Naive thymus-derived CD8-positive, alpha-beta T cell (primary cell): ENCODE measurements around the gene PABPC1L. TPM values are rescaled to one million over a fixed set of nuclear protein-coding genes. Genes with fewer than 3 reads are reported as not detected.

ENCODE experiments used
- ATAC-seq, 2 donors: fragments of 150-1000 bp; cut with Tn5 transposase in 1 of 2; sonication (Bioruptor Pico), chemical (Tn5 transposase) in 1 of 2; 1 replicate in 1 of 2; 2 replicates in 1 of 2; pipeline ENCODE4 v1.10.0; 2021; ENCODE audit warnings: mild to moderate bottlenecking in 2 of 2, moderate library complexity in 2 of 2
- POLR2A ChIA-PET: fragments of 350-600 bp; sonication (Branson Sonifier 250); formaldehyde crosslinking; loops from one replicate; lab custom pipeline; 2021; ENCODE audit warnings: antibody characterized with exemption; lab: Charles Lee
- DNase-seq, 10 donors: peaks; one replicate each; pipeline versions ENCODE4 v3.0.0 to v3.0.0-alpha.2; 2020 to 2022
- H3K27ac Mint-ChIP-seq, 10 donors: one replicate each; pipeline ENCODE4 v1.8.0; 2020 to 2022; ENCODE audit warnings: mild to moderate bottlenecking in 10 of 10, mixed read lengths in 10 of 10, moderate library complexity in 4 of 10, inconsistent platforms in 1 of 10
- H3K27me3 Mint-ChIP-seq, 5 donors: one replicate each; pipeline ENCODE4 v1.8.0; 2021 to 2022; ENCODE audit warnings: mixed read lengths in 5 of 5
- H3K36me3 Mint-ChIP-seq, 3 donors: one replicate each; pipeline ENCODE4 v1.8.0; 2020 to 2022; ENCODE audit warnings: mixed read lengths in 3 of 3, mild to moderate bottlenecking in 2 of 3, inconsistent platforms in 1 of 3
- H3K4me1 Mint-ChIP-seq, 4 donors: one replicate each; pipeline ENCODE4 v1.8.0; 2021 to 2022; ENCODE audit warnings: mixed read lengths in 4 of 4
- H3K4me3 Mint-ChIP-seq, 10 donors: one replicate each; pipeline ENCODE4 v1.8.0; 2020 to 2022; ENCODE audit warnings: mild to moderate bottlenecking in 10 of 10, mixed read lengths in 10 of 10, moderate library complexity in 6 of 10, inconsistent platforms in 1 of 10
- H3K9me3 Mint-ChIP-seq, 9 donors: one replicate each; pipeline ENCODE4 v1.8.0; 2020 to 2022; ENCODE audit warnings: mixed read lengths in 9 of 9, mild to moderate bottlenecking in 3 of 9, inconsistent platforms in 1 of 9, moderate library complexity in 1 of 9
- polyA plus RNA-seq, 3 donors: library from polyadenylated mRNA; unstranded; fragments of 300-500 nt; fragmentation: Illumina TruSeq; gene quantifications; one replicate each; pipeline ENCODE4 v1.2.3, GENCODE V29; 2021
- total RNA-seq, 8 experiments: library from RNA in 2 of 8; stranded (reverse) in 2 of 8; gene quantifications; one replicate each; pipeline ENCODE4 v1.2.3 and lab custom pipeline; 2021 to 2026

The PABPC1L gene
- total and polyA plus RNA-seq, 5 experiments from 2014 or later: 0.28 to 63.4 (median 0.74) TPM

GRCh38 chr20:44928595-44928994, 18.7 kb downstream of the PABPC1L start:
- H3K9me3 Mint-ChIP-seq: no peaks in the 10 kb centered on the region
- no peak overlapping the region for H3K4me3 Mint-ChIP-seq
- POLR2A ChIA-PET: interaction anchor here (0.7 kb wide), 1 partner anchor 168 kb away, joined by 7 read pairs; no protein-coding TSS in a partner anchor
- DNase-seq: no peak
- peak overlapping the region in 1 of 10 donors; percentile 27 for H3K27ac Mint-ChIP-seq
- H3K4me1 Mint-ChIP-seq: peaks cover 0 to 1% (median 0%) of the 10 kb centered on the region in 4 donors
- peaks cover 0 to 36% (median 14%) of the 10 kb centered on the region in 3 donors for H3K36me3 Mint-ChIP-seq
- no peak for ATAC-seq
- no peaks in the 10 kb centered on the region for H3K27me3 Mint-ChIP-seq

- no peaks in the 10 kb centered on the region for H3K9me3 Mint-ChIP-seq
- no peak for DNase-seq
- POLR2A ChIA-PET: interaction anchor here (0.5 kb wide), 1 partner anchor 17 kb away, joined by 6 read pairs; no protein-coding TSS in a partner anchor
- no peak overlapping the region for H3K4me3 Mint-ChIP-seq
- ATAC-seq: no peak
- H3K4me1 Mint-ChIP-seq: peaks cover 0 to 1% (median 0%) of the 10 kb centered on the region in 4 donors
- H3K27me3 Mint-ChIP-seq: no peaks in the 10 kb centered on the region
- peak overlapping the region in 2 of 10 donors; percentile 48 to 75 for H3K27ac Mint-ChIP-seq
- peaks cover 0 to 27% (median 13%) of the 10 kb centered on the region in 3 donors for H3K36me3 Mint-ChIP-seq
Observed at GRCh38 chr20:44930517-44931168, 20.8 kb downstream of the PABPC1L start.

- POLR2A ChIA-PET: interaction anchor here (0.6 kb wide), 1 partner anchor 44 kb away, joined by 3 read pairs; no protein-coding TSS in a partner anchor
- no peak overlapping the region for H3K4me3 Mint-ChIP-seq
- no peak for ATAC-seq
Observed at GRCh38 chr20:44931911-44932310, 22.1 kb downstream of the PABPC1L start.

GRCh38 chr20:44932916-44933315, 23.1 kb downstream of the PABPC1L start:
- Mint-ChIP-seq H3K4me1 (peaks cover 0 to 1% (median 0%) of the 10 kb centered on the region in 4 donors), H3K4me3 (no peak overlapping the region), H3K27me3 (no peaks in the 10 kb centered on the region), H3K9me3 (no peaks in the 10 kb centered on the region), H3K27ac (peak overlapping the region in 1 of 10 donors; percentile 37), H3K36me3 (peaks cover 0 to 44% (median 17%) of the 10 kb centered on the region in 3 donors)
- DNase-seq (no peak), ATAC-seq (no peak)
- POLR2A ChIA-PET: interaction anchor here (0.8 to 1.0 kb wide), 2 partner anchors 8 to 64 kb away, joined by 3 to 4 read pairs; no protein-coding TSS in a partner anchor

More at GRCh38 chr20:44931911-44932310, 22.1 kb downstream of the PABPC1L start:
- Mint-ChIP-seq H3K27ac (no peak overlapping the region), H3K4me1 (peaks cover 0 to 1% (median 0%) of the 10 kb centered on the region in 4 donors), H3K27me3 (no peaks in the 10 kb centered on the region), H3K36me3 (peaks cover 0 to 37% (median 17%) of the 10 kb centered on the region in 3 donors), H3K9me3 (no peaks in the 10 kb centered on the region)
- no peak for DNase-seq

GRCh38 chr20:44936510-44936909, 26.6 kb downstream of the PABPC1L start:
- ATAC-seq (no peak), DNase-seq (no peak)
- POLR2A ChIA-PET: no interaction called here
- H3K27me3 Mint-ChIP-seq: no peaks in the 10 kb centered on the region
- H3K27ac Mint-ChIP-seq: no peak overlapping the region
- H3K4me3 Mint-ChIP-seq: no peak overlapping the region
- H3K4me1 Mint-ChIP-seq: peaks cover 0 to under 1% (median 0%) of the 10 kb centered on the region in 4 donors
- no peaks in the 10 kb centered on the region for H3K9me3 Mint-ChIP-seq
- H3K36me3 Mint-ChIP-seq: peaks cover 0 to 59% (median 12%) of the 10 kb centered on the region in 3 donors

GRCh38 chr20:44938637-44939036, 28.8 kb downstream of the PABPC1L start:
- DNase-seq (no peak), ATAC-seq (no peak)
- peaks cover 0 to 69% (median 11%) of the 10 kb centered on the region in 3 donors for H3K36me3 Mint-ChIP-seq
- POLR2A ChIA-PET: interaction anchor here (1.3 kb wide), 1 partner anchor 13 kb away, joined by 3 read pairs; no protein-coding TSS in a partner anchor
- peaks cover 0 to 6% (median 0%) of the 10 kb centered on the region in 4 donors for H3K4me1 Mint-ChIP-seq
- H3K27me3 Mint-ChIP-seq: no peaks in the 10 kb centered on the region
- peak overlapping the region in 3 of 10 donors; percentile 61 to 89 (median 76) for H3K27ac Mint-ChIP-seq
- H3K9me3 Mint-ChIP-seq: no peaks in the 10 kb centered on the region
- H3K4me3 Mint-ChIP-seq: no peak overlapping the region

GRCh38 chr20:44941120-44941691, 31.3 kb downstream of the PABPC1L start:
- H3K27ac Mint-ChIP-seq: peak overlapping the region in 5 of 10 donors; percentile 18 to 84 (median 47)
- H3K9me3 Mint-ChIP-seq: no peaks in the 10 kb centered on the region
- peaks cover 0 to 82% (median 8%) of the 10 kb centered on the region in 3 donors for H3K36me3 Mint-ChIP-seq
- no peaks in the 10 kb centered on the region for H3K27me3 Mint-ChIP-seq
- DNase-seq: no peak
- peaks cover 0 to 6% (median 0%) of the 10 kb centered on the region in 4 donors for H3K4me1 Mint-ChIP-seq
- no peak for ATAC-seq
- POLR2A ChIA-PET: interaction anchor here (1.0 to 1.4 kb wide), 2 partner anchors 9 to 41 kb away, joined by 3 to 6 read pairs; no protein-coding TSS in a partner anchor
- H3K4me3 Mint-ChIP-seq: no peak overlapping the region

GRCh38 chr20:44942264-44942973, 32.6 kb downstream of the PABPC1L start:
- Mint-ChIP-seq H3K27ac (peak overlapping the region in 5 of 10 donors; percentile 9 to 91 (median 21)), H3K27me3 (no peaks in the 10 kb centered on the region), H3K4me1 (peaks cover 0 to 6% (median 1%) of the 10 kb centered on the region in 4 donors), H3K9me3 (no peaks in the 10 kb centered on the region), H3K4me3 (no peak overlapping the region), H3K36me3 (peaks cover 0 to 82% (median 8%) of the 10 kb centered on the region in 3 donors)
- ATAC-seq (no peak), DNase-seq (no peak)
- POLR2A ChIA-PET: no interaction called here

- ATAC-seq (no peak), DNase-seq (no peak)
- peaks cover 0 to 6% (median 2%) of the 10 kb centered on the region in 4 donors for H3K4me1 Mint-ChIP-seq
- H3K36me3 Mint-ChIP-seq: peaks cover 0 to 89% (median 13%) of the 10 kb centered on the region in 3 donors
- no peak overlapping the region for H3K4me3 Mint-ChIP-seq
- H3K9me3 Mint-ChIP-seq: no peaks in the 10 kb centered on the region
- POLR2A ChIA-PET: no interaction called here
- H3K27ac Mint-ChIP-seq: peak overlapping the region in 4 of 10 donors; percentile 4 to 67 (median 44)
- H3K27me3 Mint-ChIP-seq: no peaks in the 10 kb centered on the region
Observed at GRCh38 chr20:44943828-44944227, 34.0 kb downstream of the PABPC1L start.

GRCh38 chr20:44945261-44945660, 35.4 kb downstream of the PABPC1L start:
- peak overlapping the region in 6 of 10 donors; percentile 7 to 80 (median 40) for H3K27ac Mint-ChIP-seq
- peaks cover 0 to 6% (median 3%) of the 10 kb centered on the region in 4 donors for H3K4me1 Mint-ChIP-seq
- H3K36me3 Mint-ChIP-seq: peaks cover 0 to 93% (median 18%) of the 10 kb centered on the region in 3 donors
- no peaks in the 10 kb centered on the region for H3K9me3 Mint-ChIP-seq
- H3K4me3 Mint-ChIP-seq: no peak overlapping the region
- DNase-seq: no peak
- ATAC-seq: no peak
- H3K27me3 Mint-ChIP-seq: no peaks in the 10 kb centered on the region
- POLR2A ChIA-PET: interaction anchor here (1.5 kb wide), 1 partner anchor 16 kb away, joined by 3 read pairs; no protein-coding TSS in a partner anchor

GRCh38 chr20:44946271-44946852, 36.5 kb downstream of the PABPC1L start:
- Mint-ChIP-seq H3K4me3 (no peak overlapping the region), H3K27ac (peak overlapping the region in 6 of 10 donors; percentile 16 to 89 (median 60)), H3K4me1 (peaks cover 0 to 6% (median 3%) of the 10 kb centered on the region in 4 donors), H3K36me3 (peaks cover 0 to 95% (median 24%) of the 10 kb centered on the region in 3 donors), H3K27me3 (no peaks in the 10 kb centered on the region), H3K9me3 (no peaks in the 10 kb centered on the region)
- no peak for DNase-seq
- ATAC-seq: no peak
- POLR2A ChIA-PET: interaction anchor here (1.5 kb wide), 1 partner anchor 15 kb away, joined by 3 read pairs; no protein-coding TSS in a partner anchor
